Measurements from ENCODE around the gene FBXO24.

DNA sequence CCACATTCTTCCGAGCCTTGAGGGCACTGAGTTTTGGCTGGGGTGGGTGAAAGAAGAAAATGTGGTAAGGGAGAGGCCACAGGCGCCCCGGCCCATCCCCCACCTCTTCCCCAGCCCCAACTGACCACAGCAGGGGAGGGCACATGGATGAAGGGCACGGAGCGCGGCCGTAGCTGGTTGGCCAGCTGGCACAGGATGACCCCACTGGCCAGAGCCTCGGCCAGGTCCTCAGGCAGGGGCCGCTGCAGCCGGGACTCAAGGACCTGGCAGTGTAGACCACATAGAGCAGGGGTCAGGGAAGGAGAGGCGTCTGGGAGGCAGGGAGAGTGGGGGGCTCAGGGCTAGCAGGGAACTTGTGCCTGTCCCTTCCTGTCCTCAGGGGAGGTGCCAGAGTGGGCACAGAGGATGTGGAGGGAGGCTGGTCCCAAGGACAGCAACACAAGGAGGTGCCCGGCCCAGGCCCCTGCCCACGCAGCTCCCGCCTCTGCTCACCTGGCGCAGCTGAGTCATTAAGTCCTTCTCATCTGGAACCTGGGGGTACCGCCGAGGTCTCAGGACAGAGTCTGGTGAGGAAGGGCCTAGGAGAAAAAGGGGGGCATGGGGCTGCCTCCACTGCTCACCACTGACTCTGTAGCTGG lies 10.3 kb upstream of the FBXO24 start:
- TF ChIP-seq, protein P1, sequence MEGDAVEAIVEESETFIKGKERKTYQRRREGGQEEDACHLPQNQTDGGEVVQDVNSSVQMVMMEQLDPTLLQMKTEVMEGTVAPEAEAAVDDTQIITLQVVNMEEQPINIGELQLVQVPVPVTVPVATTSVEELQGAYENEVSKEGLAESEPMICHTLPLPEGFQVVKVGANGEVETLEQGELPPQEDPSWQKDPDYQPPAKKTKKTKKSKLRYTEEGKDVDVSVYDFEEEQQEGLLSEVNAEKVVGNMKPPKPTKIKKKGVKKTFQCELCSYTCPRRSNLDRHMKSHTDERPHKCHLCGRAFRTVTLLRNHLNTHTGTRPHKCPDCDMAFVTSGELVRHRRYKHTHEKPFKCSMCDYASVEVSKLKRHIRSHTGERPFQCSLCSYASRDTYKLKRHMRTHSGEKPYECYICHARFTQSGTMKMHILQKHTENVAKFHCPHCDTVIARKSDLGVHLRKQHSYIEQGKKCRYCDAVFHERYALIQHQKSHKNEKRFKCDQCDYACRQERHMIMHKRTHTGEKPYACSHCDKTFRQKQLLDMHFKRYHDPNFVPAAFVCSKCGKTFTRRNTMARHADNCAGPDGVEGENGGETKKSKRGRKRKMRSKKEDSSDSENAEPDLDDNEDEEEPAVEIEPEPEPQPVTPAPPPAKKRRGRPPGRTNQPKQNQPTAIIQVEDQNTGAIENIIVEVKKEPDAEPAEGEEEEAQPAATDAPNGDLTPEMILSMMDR (conservative IDR thresholded peaks at IDR 0.05; ENCODE audit: low read length) = no peak
- TF ChIP-seq EZH2phosphoT487 (IDR thresholded peaks at IDR 0.05; ENCODE audit: borderline replicate concordance, low read depth, low read length) = no peak
